ENCODE data around the gene PTPN22.

DNA sequence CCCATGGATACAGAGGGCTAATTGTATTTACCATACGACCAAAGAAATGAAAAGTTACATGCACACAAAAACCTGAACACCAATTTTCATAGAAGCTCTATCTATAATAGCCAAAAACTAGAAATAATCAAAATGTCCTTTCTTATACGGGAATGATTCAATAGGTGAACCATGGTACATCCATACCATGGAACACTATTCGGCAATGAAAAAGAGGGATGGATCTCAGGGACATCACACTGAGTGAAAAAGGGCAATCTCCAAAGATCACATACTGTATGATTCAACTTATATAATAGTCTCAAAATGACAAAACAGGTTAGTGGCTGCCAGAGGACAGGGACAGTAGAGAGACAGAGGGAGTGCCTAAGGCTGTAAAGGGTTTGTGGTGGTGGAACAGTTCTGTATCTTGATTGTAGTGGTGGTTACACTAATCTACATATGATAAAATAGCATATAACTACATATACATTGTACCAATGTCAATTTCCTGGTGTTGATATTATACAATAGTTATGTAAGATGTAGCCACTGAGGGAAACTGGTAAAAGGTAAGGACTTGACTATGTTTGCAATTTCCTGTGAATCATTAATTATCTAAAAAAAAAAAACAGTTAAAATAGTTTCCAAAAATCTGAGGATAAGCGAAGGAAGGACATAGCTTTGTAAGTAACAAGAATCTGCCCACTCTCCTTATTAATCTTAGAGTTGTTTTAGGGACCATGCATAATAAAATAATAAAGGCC lies 62.9 kb downstream of the PTPN22 start:
- TF ChIP-seq POLR2A (IDR thresholded peaks at IDR 0.05): no peak
- TF ChIP-seq, protein P1, sequence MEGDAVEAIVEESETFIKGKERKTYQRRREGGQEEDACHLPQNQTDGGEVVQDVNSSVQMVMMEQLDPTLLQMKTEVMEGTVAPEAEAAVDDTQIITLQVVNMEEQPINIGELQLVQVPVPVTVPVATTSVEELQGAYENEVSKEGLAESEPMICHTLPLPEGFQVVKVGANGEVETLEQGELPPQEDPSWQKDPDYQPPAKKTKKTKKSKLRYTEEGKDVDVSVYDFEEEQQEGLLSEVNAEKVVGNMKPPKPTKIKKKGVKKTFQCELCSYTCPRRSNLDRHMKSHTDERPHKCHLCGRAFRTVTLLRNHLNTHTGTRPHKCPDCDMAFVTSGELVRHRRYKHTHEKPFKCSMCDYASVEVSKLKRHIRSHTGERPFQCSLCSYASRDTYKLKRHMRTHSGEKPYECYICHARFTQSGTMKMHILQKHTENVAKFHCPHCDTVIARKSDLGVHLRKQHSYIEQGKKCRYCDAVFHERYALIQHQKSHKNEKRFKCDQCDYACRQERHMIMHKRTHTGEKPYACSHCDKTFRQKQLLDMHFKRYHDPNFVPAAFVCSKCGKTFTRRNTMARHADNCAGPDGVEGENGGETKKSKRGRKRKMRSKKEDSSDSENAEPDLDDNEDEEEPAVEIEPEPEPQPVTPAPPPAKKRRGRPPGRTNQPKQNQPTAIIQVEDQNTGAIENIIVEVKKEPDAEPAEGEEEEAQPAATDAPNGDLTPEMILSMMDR (IDR thresholded peaks at IDR 0.05): no peak

Measured in heart left ventricle (tissue), 13 donors.